ENCODE measurements around the gene SCGB1D1.

SCGB1D1 gene

DNA sequence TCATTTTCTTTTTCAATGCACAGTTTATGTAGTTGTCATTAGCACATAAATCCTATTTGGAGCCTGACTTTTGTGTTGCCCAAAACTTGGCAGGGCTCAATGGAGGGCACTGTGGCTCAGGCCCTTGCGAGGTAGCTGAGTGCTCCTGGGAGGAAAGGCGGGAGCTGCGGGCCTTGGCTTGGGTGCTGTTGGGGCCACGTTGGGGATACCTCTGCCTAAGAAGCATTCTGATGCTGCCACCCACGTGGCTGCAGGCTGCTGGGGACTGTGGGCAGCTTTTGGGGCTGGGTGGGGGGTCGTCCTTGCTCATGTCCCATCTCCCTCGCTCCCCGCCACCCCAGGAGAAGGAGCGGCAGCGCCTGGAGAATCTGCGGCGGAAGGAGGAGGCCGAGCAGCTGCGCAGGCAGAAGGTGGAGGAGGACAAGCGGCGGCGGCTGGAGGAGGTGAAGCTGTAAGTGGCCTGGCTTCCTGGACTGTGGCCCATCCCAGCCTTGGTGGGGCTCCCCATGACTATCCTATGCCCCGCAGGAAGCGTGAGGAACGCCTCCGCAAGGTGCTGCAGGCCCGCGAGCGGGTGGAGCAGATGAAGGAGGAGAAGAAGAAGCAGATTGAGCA, 45.3 kb upstream of the SCGB1D1 start:
- no peak overlapping the region for H3K27ac ChIP-seq (ENCODE audit: low read depth, low read length, poor library complexity, severe bottlenecking)
- H3K4me2 ChIP-seq (ENCODE audit: low read length) = no peak overlapping the region
- H3K4me3 ChIP-seq (ENCODE audit: low read depth, low read length, poor library complexity, severe bottlenecking) = no peak overlapping the region
- H2AFZ ChIP-seq (ENCODE audit: low read length) = no peak overlapping the region
- peaks cover 100% of the 10 kb centered on the region for H3K36me3 ChIP-seq (ENCODE audit: insufficient read depth, low read length)
- H3K9ac ChIP-seq (ENCODE audit: low read length) = no peak overlapping the region
- TF ChIP-seq, protein P1, sequence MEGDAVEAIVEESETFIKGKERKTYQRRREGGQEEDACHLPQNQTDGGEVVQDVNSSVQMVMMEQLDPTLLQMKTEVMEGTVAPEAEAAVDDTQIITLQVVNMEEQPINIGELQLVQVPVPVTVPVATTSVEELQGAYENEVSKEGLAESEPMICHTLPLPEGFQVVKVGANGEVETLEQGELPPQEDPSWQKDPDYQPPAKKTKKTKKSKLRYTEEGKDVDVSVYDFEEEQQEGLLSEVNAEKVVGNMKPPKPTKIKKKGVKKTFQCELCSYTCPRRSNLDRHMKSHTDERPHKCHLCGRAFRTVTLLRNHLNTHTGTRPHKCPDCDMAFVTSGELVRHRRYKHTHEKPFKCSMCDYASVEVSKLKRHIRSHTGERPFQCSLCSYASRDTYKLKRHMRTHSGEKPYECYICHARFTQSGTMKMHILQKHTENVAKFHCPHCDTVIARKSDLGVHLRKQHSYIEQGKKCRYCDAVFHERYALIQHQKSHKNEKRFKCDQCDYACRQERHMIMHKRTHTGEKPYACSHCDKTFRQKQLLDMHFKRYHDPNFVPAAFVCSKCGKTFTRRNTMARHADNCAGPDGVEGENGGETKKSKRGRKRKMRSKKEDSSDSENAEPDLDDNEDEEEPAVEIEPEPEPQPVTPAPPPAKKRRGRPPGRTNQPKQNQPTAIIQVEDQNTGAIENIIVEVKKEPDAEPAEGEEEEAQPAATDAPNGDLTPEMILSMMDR (IDR thresholded peaks at IDR 0.05; ENCODE audit: low read length) = no peak
- TF ChIP-seq EZH2 (IDR thresholded peaks at IDR 0.05; ENCODE audit: borderline replicate concordance, low read length) = no peak
- no peaks in the 10 kb centered on the region for H3K27me3 ChIP-seq (ENCODE audit: insufficient read depth, low read length)
- H4K20me1 ChIP-seq (ENCODE audit: insufficient read depth, low read length) = no peaks in the 10 kb centered on the region
- no peaks in the 10 kb centered on the region for H3F3A ChIP-seq (ENCODE audit: insufficient read depth, low read length)
- no peaks in the 10 kb centered on the region for H3K4me1 ChIP-seq (ENCODE audit: insufficient read depth, low read length, severe bottlenecking)
- no peaks in the 10 kb centered on the region for H3K9me3 ChIP-seq (ENCODE audit: low read length)
- H3K79me2 ChIP-seq (ENCODE audit: insufficient read depth, low read length) = no peaks in the 10 kb centered on the region
- H3K9me2 ChIP-seq (ENCODE audit: low read depth, low read length) = no peaks in the 10 kb centered on the region

DNA sequence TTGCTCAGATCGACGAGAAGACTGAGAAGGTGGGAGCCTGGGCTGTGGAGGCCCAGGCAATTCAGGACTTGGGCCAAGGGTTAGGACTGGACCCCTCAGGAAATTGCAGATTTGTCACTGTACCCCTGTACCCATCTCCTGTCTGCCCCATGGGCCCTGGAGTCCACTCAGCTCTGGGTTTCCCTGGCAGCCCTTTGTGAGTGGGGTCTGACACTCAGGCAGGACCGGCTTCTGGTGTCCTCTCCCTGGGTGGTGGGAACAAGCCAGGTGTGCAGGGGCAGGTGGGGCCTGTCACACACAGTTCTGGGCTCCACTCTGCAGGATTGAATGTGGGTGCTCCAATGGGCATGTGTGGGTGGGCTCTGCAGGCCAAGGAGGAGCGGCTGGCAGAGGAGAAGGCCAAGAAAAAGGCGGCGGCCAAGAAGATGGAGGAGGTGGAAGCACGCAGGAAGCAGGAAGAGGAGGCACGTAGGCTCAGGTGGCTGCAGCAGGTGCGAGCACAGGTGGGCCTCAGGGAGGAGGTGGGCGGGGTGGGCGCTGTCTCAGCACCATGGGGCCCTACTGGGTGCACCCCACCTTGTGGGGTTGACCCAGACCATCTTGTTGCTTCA, 44.6 kb upstream of the SCGB1D1 start:
- H3F3A ChIP-seq (ENCODE audit: insufficient read depth, low read length) = no peaks in the 10 kb centered on the region
- H3K36me3 ChIP-seq (ENCODE audit: insufficient read depth, low read length) = peaks cover 100% of the 10 kb centered on the region
- no peaks in the 10 kb centered on the region for H3K79me2 ChIP-seq (ENCODE audit: insufficient read depth, low read length)
- no peak overlapping the region for H3K9ac ChIP-seq (ENCODE audit: low read length)
- no peak overlapping the region for H2AFZ ChIP-seq (ENCODE audit: low read length)
- H3K4me1 ChIP-seq (ENCODE audit: insufficient read depth, low read length, severe bottlenecking) = no peaks in the 10 kb centered on the region
- H4K20me1 ChIP-seq (ENCODE audit: insufficient read depth, low read length) = no peaks in the 10 kb centered on the region
- H3K4me2 ChIP-seq (ENCODE audit: low read length) = no peak overlapping the region
- no peak for TF ChIP-seq EZH2 (IDR thresholded peaks at IDR 0.05; ENCODE audit: borderline replicate concordance, low read length)
- TF ChIP-seq, protein P1 (IDR thresholded peaks at IDR 0.05; ENCODE audit: low read length) = no peak
- no peaks in the 10 kb centered on the region for H3K9me3 ChIP-seq (ENCODE audit: low read length)
- H3K27ac ChIP-seq (ENCODE audit: low read depth, low read length, poor library complexity, severe bottlenecking) = no peak overlapping the region
- no peak overlapping the region for H3K4me3 ChIP-seq (ENCODE audit: low read depth, low read length, poor library complexity, severe bottlenecking)
- H3K27me3 ChIP-seq (ENCODE audit: insufficient read depth, low read length) = no peaks in the 10 kb centered on the region
- H3K9me2 ChIP-seq (ENCODE audit: low read depth, low read length) = no peaks in the 10 kb centered on the region

DNA sequence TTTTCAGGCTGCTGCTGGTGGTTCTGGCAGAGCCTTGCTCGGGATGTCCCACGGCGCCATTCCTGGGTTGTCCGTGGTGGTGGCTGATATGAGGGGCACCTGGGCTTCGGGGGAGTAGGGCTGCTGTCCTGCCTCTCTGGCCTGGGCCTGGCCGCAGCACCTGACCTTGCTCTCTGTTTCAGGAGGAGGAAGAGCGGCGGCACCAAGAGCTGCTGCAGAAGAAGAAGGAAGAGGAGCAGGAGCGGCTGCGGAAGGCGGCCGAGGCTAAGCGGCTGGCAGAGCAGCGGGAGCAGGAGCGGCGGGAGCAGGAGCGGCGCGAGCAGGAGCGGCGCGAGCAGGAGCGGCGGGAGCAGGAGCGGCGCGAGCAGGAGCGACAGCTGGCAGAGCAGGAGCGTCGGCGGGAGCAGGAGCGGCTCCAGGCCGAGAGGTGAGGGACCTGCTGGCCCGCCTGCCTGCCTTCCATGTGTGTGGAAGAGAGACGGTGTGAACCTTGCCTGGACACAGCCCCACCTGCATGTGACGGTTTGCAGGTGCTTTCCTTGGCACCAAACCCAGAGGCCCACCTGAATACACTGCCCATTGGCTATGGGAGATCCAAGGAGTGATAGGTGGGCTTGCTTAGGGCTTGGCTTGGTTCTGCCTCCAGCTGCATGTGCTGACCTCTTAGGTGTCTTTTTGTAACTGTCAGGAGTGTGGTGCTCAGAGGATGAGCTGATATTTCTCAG, 43.4 kb upstream of the SCGB1D1 start:
- Histone ChIP-seq H3K79me2 (ENCODE audit: insufficient read depth, low read length) (no peaks in the 10 kb centered on the region), H3F3A (ENCODE audit: insufficient read depth, low read length) (no peaks in the 10 kb centered on the region)

More for the DNA sequence above, 43.4 kb upstream of the SCGB1D1 start:
- TF ChIP-seq EZH2 (IDR thresholded peaks at IDR 0.05; ENCODE audit: borderline replicate concordance, low read length) = no peak
- TF ChIP-seq, protein P1 (IDR thresholded peaks at IDR 0.05; ENCODE audit: low read length) = no peak
- H3K4me3 ChIP-seq (ENCODE audit: low read depth, low read length, poor library complexity, severe bottlenecking) = no peak overlapping the region
- H3K9me3 ChIP-seq (ENCODE audit: low read length) = no peaks in the 10 kb centered on the region
- no peaks in the 10 kb centered on the region for H3K9me2 ChIP-seq (ENCODE audit: low read depth, low read length)
- no peaks in the 10 kb centered on the region for H3K27me3 ChIP-seq (ENCODE audit: insufficient read depth, low read length)
- H3K27ac ChIP-seq (ENCODE audit: low read depth, low read length, poor library complexity, severe bottlenecking) = no peak overlapping the region
- no peak overlapping the region for H2AFZ ChIP-seq (ENCODE audit: low read length)
- H3K36me3 ChIP-seq (ENCODE audit: insufficient read depth, low read length) = peaks cover 100% of the 10 kb centered on the region
- no peak overlapping the region for H3K9ac ChIP-seq (ENCODE audit: low read length)
- no peaks in the 10 kb centered on the region for H3K4me1 ChIP-seq (ENCODE audit: insufficient read depth, low read length, severe bottlenecking)
- no peak overlapping the region for H3K4me2 ChIP-seq (ENCODE audit: low read length)
- no peaks in the 10 kb centered on the region for H4K20me1 ChIP-seq (ENCODE audit: insufficient read depth, low read length)

All from OCI-LY1 (cell line).